Activated CD4-positive, alpha-beta T cell treated with anti-CD3 and anti-CD28 coated beads, Interleukin-2, amount 50 U/mL, for 16 hours (primary cell): ENCODE data around the gene APOBEC3H.
"Not testable (repeated sequence)": the region's sequence is repeated elsewhere in the genome, so short reads cannot be mapped to it uniquely, and the experiment has no call there.

Experiments used
- DNase-seq: peaks from one replicate; pipeline ENCODE4 v3.0.0-alpha.2; 2020

APOBEC3H gene

GRCh38 chr22:39097098-39098020 lies at the start of gene APOBEC3H:
APOBEC3H (plus strand) TSS chr22:39097244; CDS start chr22:39100279, 3,035 bp downstream.
- peak; percentile 58 for DNase-seq

GRCh38 chr22:39049486-39049885 lies 47.6 kb upstream of the APOBEC3H start:
- not testable (repeated sequence) for DNase-seq

DNA sequence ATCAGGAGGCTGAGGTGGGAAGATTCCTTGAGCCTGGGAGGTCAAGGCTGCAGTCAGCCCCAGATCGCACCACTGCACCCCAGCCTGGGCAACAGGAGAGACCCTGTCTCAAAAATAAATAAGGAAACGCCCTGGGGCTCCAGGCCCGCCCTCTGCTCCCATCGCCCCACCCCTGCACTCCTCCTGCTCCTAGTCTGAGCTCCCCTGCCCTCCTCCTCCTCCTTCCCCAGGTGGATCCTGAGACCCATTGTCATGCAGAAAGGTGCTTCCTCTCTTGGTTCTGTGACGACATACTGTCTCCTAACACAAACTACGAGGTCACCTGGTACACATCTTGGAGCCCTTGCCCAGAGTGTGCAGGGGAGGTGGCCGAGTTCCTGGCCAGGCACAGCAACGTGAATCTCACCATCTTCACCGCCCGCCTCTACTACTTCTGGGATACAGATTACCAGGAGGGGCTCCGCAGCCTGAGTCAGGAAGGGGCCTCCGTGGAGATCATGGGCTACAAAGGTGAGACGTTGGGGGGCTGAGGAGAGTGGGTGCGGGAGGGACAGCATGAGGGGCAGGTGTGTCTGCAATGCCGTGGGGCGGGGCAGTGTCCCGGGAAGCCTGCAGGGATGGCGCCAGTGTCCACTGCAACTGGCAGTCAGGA lies 45.1 kb upstream of the APOBEC3H start:
- DNase-seq = not testable (repeated sequence)

- DNase-seq = no peak
Measured at GRCh38 chr22:39055658-39056057, 41.4 kb upstream of the APOBEC3H start.

DNA sequence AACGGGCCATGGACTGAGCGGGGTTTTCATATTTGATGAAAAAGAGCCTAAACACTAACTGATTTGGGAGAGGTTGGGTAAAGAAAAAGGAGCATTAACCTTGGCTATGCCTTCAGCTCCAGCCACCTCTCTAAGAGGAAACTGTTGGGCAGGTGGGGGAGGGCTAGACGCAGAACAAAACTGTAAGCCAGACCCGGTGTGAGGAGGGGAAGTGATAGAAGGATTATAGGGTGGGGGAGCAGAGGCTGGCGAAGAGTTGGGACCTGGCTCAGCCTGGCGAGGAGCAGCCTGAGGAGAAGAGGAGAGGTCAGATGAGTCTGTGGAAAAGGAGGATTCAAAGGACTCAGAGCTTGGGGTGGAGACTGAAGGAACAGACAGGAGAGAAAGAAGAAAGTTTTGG lies 35.8 kb upstream of the APOBEC3H start:
- not testable (repeated sequence) for DNase-seq

DNA sequence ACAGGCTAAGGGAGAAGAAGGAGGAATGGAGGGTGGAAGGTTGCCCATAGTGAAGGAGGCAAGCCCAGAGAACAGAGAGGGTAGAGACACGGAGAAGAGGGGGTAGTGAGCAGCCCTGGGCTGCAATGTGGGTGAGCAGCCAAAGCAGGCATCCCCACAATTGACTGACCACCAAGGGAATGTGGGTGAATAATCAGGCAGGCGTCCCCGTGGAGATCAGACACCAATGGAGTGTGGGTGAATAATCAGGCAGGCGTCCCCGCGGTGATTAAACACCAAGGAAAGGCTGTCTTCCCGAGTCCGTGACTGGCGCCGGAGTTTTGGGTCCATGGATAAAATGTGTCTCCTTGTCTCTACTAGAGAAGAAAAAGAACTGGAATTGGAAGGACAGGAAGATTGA lies 35.1 kb upstream of the APOBEC3H start:
- DNase-seq = not testable (repeated sequence)

DNA sequence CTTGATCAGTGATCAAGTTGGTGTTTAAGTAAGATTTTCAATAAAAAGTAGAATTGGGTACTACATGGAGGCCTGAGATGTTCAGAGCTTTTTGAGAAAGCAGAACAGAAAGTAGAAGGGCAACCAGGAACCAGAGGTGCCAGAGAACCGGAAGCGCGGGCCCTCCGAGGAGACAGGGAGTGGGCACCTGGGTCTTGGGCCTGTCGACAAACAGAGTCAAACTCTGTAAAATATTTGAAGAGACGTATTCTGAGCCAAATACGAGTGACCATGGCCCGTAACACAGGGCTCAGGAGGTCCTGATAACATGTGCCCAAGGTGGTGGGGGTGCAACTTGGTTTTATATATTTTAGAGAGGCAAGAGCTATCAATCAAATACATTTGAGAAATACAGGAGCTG lies 33.1 kb upstream of the APOBEC3H start:
- DNase-seq = not testable (repeated sequence)

DNA sequence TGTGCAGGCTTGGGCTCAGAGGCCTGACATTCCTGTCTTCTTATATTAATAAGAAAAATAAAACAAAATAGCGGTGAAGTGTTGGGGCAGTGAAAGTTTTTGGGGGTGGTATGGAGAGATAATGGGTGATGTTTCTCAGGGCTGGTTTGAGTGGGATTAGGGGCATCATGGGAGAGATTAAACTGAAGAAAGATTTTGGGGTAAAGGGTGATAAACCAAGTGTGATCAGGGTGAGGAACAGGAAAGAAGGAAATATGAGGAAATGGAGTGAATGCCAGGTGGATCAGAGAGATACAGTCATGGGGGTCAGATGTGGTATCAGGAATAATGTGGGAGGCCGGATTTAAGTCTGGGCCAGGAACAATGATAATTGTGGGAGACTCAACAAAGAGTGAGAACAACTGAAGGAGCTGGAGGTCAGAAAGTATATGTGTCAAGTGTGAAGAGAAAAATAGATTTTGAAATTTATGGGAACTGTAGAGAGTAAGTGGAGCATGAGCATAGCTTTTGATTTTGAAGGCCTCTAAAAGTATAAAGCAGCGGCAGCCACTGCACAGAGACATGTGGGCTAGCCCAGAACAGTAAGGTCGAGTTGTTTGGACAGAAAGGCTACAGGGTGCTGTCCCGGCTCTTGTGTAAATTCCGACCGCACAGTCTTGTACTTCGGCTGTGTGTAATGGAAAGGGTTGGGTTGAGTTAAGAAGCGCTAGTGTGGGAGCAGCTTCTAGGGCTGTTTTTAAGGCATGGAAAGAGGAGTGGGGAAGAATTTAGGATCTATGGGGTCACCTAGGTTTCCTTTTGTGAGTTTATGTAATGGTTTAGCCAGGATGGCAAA lies 30.4 kb upstream of the APOBEC3H start:
- DNase-seq = not testable (repeated sequence)

DNA sequence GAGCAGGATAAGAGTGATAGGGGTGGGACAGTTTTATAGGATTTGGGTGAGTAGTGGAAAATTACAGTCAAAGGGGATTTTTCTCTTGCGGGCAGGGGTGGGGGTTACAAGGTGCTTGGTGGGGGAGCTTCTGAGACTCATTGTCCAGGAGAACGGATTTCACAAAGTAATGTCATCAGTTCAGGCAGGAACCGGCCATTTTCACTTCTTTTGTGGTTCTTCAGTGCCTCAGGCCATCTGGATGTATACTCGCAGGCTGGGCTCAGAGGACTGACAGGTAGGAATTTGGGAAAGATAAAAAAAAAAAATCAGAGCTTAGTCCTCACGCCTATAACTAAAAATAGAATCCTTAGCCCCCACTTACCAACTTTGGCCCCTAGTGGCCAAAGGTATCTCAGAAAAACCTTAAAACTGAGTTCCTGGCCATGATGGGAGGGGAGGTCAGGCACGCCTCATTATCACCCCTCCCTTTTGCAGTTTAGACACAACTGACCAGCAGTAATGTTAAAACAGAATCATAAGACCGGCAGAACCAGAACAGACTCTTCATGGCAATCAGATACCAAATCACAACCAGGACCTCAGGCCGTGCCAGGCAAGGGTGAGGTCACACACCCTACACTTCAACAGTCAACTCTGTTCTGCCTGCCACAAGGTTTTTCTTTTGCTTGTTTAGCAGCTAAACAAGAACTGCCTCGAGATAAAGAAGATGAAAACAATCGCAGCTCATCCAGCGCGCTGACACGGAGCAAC lies 28.8 kb upstream of the APOBEC3H start:
- DNase-seq = no peak

DNA sequence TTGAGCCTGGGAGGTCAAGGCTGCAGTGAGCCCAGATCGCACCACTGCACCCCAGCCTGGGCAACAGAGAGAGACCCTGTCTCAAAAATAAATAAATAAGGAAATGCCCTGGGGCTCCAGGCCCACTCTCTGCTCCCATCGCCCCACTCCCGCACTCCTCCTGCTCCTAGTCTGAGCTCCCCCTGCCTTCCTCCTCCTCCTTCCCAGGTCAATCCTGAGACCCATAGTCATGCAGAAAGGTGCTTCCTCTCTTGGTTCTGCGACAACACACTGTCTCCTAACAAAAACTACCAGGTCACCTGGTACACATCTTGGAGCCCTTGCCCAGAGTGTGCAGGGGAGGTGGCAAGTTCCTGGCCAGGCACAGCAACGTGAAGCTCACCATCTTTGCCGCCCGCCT lies 26.9 kb upstream of the APOBEC3H start:
- no peak for DNase-seq

DNA sequence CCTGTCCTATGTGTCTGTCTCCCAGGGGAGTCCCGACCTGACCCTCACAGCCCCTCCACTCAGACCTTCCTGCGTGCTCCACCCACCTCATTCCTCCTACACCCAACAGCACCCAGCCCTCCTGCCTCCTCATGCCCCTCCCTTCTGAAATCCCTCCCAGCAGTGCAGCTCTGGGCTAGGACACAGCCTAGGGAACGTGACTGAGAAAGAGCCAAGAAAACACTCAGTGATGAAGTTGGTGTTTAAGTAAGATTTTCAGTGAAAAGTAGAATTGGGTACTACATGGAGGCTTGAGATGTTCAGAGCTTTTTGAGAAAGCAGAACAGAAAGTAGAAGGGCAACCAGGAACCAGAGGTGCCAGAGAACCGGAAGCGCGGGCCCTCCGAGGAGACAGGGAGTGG lies 24.5 kb upstream of the APOBEC3H start:
- DNase-seq = not testable (repeated sequence)

GRCh38 chr22:39073981-39074380 lies 23.1 kb upstream of the APOBEC3H start:
- no peak for DNase-seq

GRCh38 chr22:39076155-39077025 lies 20.7 kb upstream of the APOBEC3H start:
- not testable (repeated sequence) for DNase-seq

GRCh38 chr22:39077026-39077840 lies 19.8 kb upstream of the APOBEC3H start, which contains the start of gene APOBEC3G:
APOBEC3G (plus strand) TSS chr22:39077275; CDS start chr22:39077362, 87 bp downstream.
- DNase-seq = peak; percentile 70

- not testable (repeated sequence) for DNase-seq
Measured at GRCh38 chr22:39077912-39078311, 19.1 kb upstream of the APOBEC3H start.

DNA sequence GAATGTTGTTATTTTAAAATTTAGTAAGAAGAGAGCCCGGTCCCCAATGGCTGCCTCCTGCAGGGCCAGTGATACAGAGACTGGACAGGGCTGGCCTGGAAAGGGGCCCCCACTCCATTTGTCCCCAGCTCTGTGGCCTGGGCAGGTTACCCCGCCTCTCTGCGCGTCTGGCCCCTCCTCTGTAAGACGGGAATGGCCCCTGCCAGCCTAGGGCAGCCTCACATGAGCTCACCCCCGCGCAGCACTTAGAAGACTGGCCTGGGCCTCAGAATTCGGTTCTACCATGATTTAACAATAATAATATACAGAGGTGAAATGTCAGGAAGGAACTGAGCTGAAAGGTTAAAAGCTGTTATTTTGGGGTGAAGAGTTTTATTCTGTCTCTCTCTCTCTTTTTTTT lies 18.7 kb upstream of the APOBEC3H start:
- DNase-seq = no peak

DNA sequence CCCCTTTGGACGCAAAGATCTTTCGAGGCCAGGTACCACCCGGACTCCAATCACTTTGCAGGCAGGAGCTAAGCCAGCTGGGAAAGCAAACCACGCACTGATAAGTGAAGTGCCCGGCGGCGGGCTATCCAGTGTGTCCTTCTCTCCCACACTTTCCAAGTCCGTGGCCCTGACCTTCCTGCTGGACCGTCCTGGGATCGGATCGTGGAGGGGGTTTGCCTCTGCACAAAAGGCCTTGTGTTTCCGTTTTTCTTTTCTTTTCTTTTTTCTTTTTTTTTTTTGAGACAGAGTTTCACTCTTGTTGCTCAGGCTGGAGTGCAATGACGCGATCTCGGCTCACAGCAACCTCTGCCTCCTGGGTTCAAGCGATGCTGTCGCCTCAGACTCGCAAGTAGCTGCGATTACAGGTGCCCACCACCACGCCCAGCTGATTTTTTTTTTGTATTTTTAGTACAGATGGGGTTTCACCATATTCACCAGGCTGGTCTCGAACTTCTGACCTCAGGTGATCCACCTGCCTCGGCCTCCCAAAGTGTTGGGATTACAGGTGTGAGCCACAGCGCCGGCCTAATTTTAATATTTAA lies 17.9 kb upstream of the APOBEC3H start:
- DNase-seq = not testable (repeated sequence)

- DNase-seq = no peak
Measured at GRCh38 chr22:39080052-39080762, 16.8 kb upstream of the APOBEC3H start.

- DNase-seq = no peak
Measured at GRCh38 chr22:39081016-39081415, 16.0 kb upstream of the APOBEC3H start.
